Sigmoid colon (tissue), 7 donors: ENCODE data around the gene PHF5A. TPM values are rescaled to one million over a fixed set of nuclear protein-coding genes. Genes with fewer than 3 reads are reported as not detected.
"Not testable (repeated sequence)": the region's sequence is repeated elsewhere in the genome, so short reads cannot be mapped to it uniquely, and the experiment has no call there.

Experiments used
- DNase-seq: peaks from one replicate; pipeline ENCODE4 v3.0.0-alpha.2; 2019
- H3K27ac ChIP-seq, 4 donors: fragments of 200-600 bp; sonication (generic); one replicate each; pipeline ENCODE4 v1.5.1; 2016 to 2019; ENCODE audit warnings: mild to moderate bottlenecking in 1 of 4
- H3K27me3 ChIP-seq, 3 donors: fragments of 200-600 bp; sonication (generic); one replicate each; pipeline ENCODE4 v1.5.1; 2019; ENCODE audit warnings: mild to moderate bottlenecking in 1 of 3
- H3K36me3 ChIP-seq, 4 donors: fragments of 200-600 bp; sonication (generic); one replicate each; pipeline ENCODE4 v1.5.1; 2016 to 2019
- H3K4me1 ChIP-seq, 4 donors: fragments of 200-600 bp; sonication (generic); one replicate each; pipeline ENCODE4 v1.5.1; 2017 to 2019
- H3K4me3 ChIP-seq, 4 donors: fragments of 200-600 bp; sonication (generic); one replicate each; pipeline ENCODE4 v1.5.1; 2017 to 2019; ENCODE audit warnings: mild to moderate bottlenecking in 2 of 4, moderate library complexity in 1 of 4
- H3K9me3 ChIP-seq, 4 donors: fragments of 200-600 bp in 3 of 4; sonication (generic) in 3 of 4; one replicate each; pipeline versions ENCODE4 v1.5.1 to v1.6.1; 2013 to 2019
- CTCF ChIP-seq, 4 experiments: fragments of 450-650 bp in 3 of 4; fragments of 200-600 bp in 1 of 4; IDR thresholded peaks; one replicate each; pipeline ENCODE4 v1.5.1; 2016 to 2019; ENCODE audit warnings: antibody characterized with exemption in 4 of 4, mild to moderate bottlenecking in 3 of 4, moderate library complexity in 2 of 4
- EP300 ChIP-seq, 4 donors: sonication (generic); formaldehyde crosslinking; IDR thresholded peaks; one replicate each; pipeline ENCODE4 v1.6.1; 2017; ENCODE audit warnings: antibody characterized with exemption in 4 of 4
- POLR2A ChIP-seq, 2 donors: fragments of 450-650 bp; IDR thresholded peaks; one replicate each; pipeline ENCODE4 v1.6.1; 2016; ENCODE audit warnings: antibody characterized with exemption in 2 of 2, mild to moderate bottlenecking in 2 of 2, moderate library complexity in 2 of 2
- POLR2AphosphoS5 ChIP-seq, 4 donors: sonication (generic); formaldehyde crosslinking; IDR thresholded peaks; one replicate each; pipeline ENCODE4 v1.6.1; 2017; ENCODE audit warnings: antibody characterized with exemption in 4 of 4
- WGBS, 2 donors: extraction: QIAGEN DNeasy Blood & Tissue Kit; methylation state at CpG; one replicate each; pipeline ENCODE4 v1.1.7; 2013; 5-methylcytosine and 5-hydroxymethylcytosine counted together
- intact Hi-C: fragments of 100-400 bp; cut with DNase I; formaldehyde crosslinking; loops from one replicate; pipeline ENCODE4 v1.15.1; 2023
- polyA plus RNA-seq, 3 donors: library from polyadenylated mRNA; stranded (reverse); fragments of 200-250 nt; gene quantifications; one replicate each; pipeline ENCODE4 v1.2.3, GENCODE V29; 2013
- total RNA-seq, 4 donors: library from RNA; depleted of rRNA; stranded (reverse); fragments of >200 nt; gene quantifications; one replicate each; pipeline ENCODE4 v1.1.0, GENCODE V29; 2016
- donor health status: healthy with polysubstance abuse.
- donor health status: Bipolar disorder and iron deficiency.
- donor health status: healthy.

PHF5A gene
- total and polyA plus RNA-seq, 7 donors: 31.9 to 59.6 (median 53.3) TPM

GRCh38 chr22:41470886-41471285 lies 2.4 kb upstream of the PHF5A start:
- no peak overlapping the region for H3K4me3 ChIP-seq
- DNase-seq: no peak
- H3K4me1 ChIP-seq: peaks cover 0 to 54% (median 39%) of the 10 kb centered on the region in 4 donors
- H3K27me3 ChIP-seq: no peaks in the 10 kb centered on the region
- intact Hi-C loops: no loop called here
- TF ChIP-seq CTCF (IDR thresholded peaks at IDR 0.05) (no peak), POLR2AphosphoS5 (IDR thresholded peaks at IDR 0.05) (no peak), POLR2A (IDR thresholded peaks at IDR 0.05) (no peak)
- H3K27ac ChIP-seq: peak overlapping the region in 2 of 4 donors; percentile 95 to 98
- 77 to 88% methylated on average over 2 of the region's 2 CpGs for WGBS, 2 donors
- H3K36me3 ChIP-seq: peaks cover 4 to 18% (median 13%) of the 10 kb centered on the region in 4 donors
- H3K9me3 ChIP-seq: no peaks in the 10 kb centered on the region

GRCh38 chr22:41469218-41469851 lies 843 bp upstream of the PHF5A start:
- H3K4me1 ChIP-seq: peaks cover 0 to 54% (median 39%) of the 10 kb centered on the region in 4 donors
- H3K9me3 ChIP-seq: no peaks in the 10 kb centered on the region
- no peaks in the 10 kb centered on the region for H3K27me3 ChIP-seq
- 0 to 1% methylated on average over 30 of the region's 30 CpGs for WGBS, 2 donors
- peak overlapping the region; percentile 68 to 99 (median 92) for H3K4me3 ChIP-seq
- peak; percentile 70 for DNase-seq
- H3K27ac ChIP-seq: peak overlapping the region; percentile 91 to 98 (median 96)
- H3K36me3 ChIP-seq: peaks cover 19 to 33% (median 27%) of the 10 kb centered on the region in 4 donors
- intact Hi-C loops: loop anchor here (1.0 kb wide), 1 partner anchor 23 kb away; the partner anchor contains the start of gene TOB2
- TF ChIP-seq POLR2A (IDR thresholded peaks at IDR 0.05): no peak
- no peak for TF ChIP-seq POLR2AphosphoS5 (IDR thresholded peaks at IDR 0.05)
- no peak for TF ChIP-seq EP300 (IDR thresholded peaks at IDR 0.05)
- TF ChIP-seq CTCF (IDR thresholded peaks at IDR 0.05): no peak

GRCh38 chr22:41461901-41462300 lies 6.6 kb downstream of the PHF5A start:
- no peak for DNase-seq
- Histone ChIP-seq H3K36me3 (peaks cover 34 to 89% (median 56%) of the 10 kb centered on the region in 4 donors), H3K4me3 (no peak overlapping the region), H3K4me1 (peaks cover 0 to 6% (median 3%) of the 10 kb centered on the region in 4 donors), H3K27ac (no peak overlapping the region), H3K9me3 (no peaks in the 10 kb centered on the region), H3K27me3 (no peaks in the 10 kb centered on the region)
- TF ChIP-seq CTCF (IDR thresholded peaks at IDR 0.05): no peak
- no peak for TF ChIP-seq POLR2A (IDR thresholded peaks at IDR 0.05)
- TF ChIP-seq POLR2AphosphoS5 (IDR thresholded peaks at IDR 0.05): no peak
- no peak for TF ChIP-seq EP300 (IDR thresholded peaks at IDR 0.05)
- WGBS, 2 donors: 90 to 97% methylated on average over 4 of the region's 4 CpGs
- intact Hi-C loops: no loop called here

GRCh38 chr22:41460071-41460470 lies 8.4 kb downstream of the PHF5A start:
- H3K4me1 ChIP-seq, H3K27me3 ChIP-seq, intact Hi-C loops, H3K4me3 ChIP-seq, H3K9me3 ChIP-seq: not testable (repeated sequence)
- WGBS, 2 donors: 81 to 84% methylated on average over 5 of the region's 5 CpGs
- Histone ChIP-seq H3K27ac (peak overlapping the region in 3 of 4 donors; percentile 26 to 68 (median 43)), H3K36me3 (peaks cover 17 to 70% (median 41%) of the 10 kb centered on the region in 4 donors)
- TF ChIP-seq POLR2AphosphoS5 (IDR thresholded peaks at IDR 0.05): peak in 1 of 4 donors; percentile 22
- DNase-seq: peak; percentile 88

GRCh38 chr22:41459431-41459830 lies 9.1 kb downstream of the PHF5A start:
- intact Hi-C loops: no loop called here
- DNase-seq: no peak
- Histone ChIP-seq H3K36me3 (peaks cover 13 to 64% (median 34%) of the 10 kb centered on the region in 4 donors), H3K9me3 (no peaks in the 10 kb centered on the region), H3K27ac (peak overlapping the region in 3 of 4 donors; percentile 26 to 68 (median 43)), H3K4me3 (no peak overlapping the region), H3K27me3 (no peaks in the 10 kb centered on the region), H3K4me1 (peaks cover 0 to 4% (median 0%) of the 10 kb centered on the region in 4 donors)
- 50 to 63% methylated on average over 1 of the region's 1 CpG for WGBS, 2 donors
- TF ChIP-seq EP300 (IDR thresholded peaks at IDR 0.05): no peak
- TF ChIP-seq POLR2A (IDR thresholded peaks at IDR 0.05): no peak
- TF ChIP-seq POLR2AphosphoS5 (IDR thresholded peaks at IDR 0.05): no peak
- no peak for TF ChIP-seq CTCF (IDR thresholded peaks at IDR 0.05)
